SU-DHL-6 (cell line): Measurements from ENCODE around the gene TRMT112.

Source experiments
- CTCF ChIP-seq: fragments of 200-600 bp; sonication (generic); IDR thresholded peaks from one replicate; pipeline ENCODE4 v1.5.1; 2017; ENCODE audit warnings: antibody characterized with exemption, mild to moderate bottlenecking, low read length, moderate library complexity; ENCODE audit not compliant: insufficient read depth, poor library complexity, severe bottlenecking
- EZH2phosphoT487 ChIP-seq: fragments of 200-600 bp; sonication (generic), shearing (Covaris generic); conservative IDR thresholded peaks from 2 replicates; pipeline ENCODE4 v1.6.1; 2018; ENCODE audit warnings: mild to moderate bottlenecking, antibody characterized with exemption, low read length, moderate library complexity, mixed read lengths

GRCh38 chr11:64276653-64277431, 40.5 kb downstream of the TRMT112 start:
- TF ChIP-seq CTCF, result no peak
- no peak for TF ChIP-seq EZH2phosphoT487
